ENCODE measurements around the gene PHACTR2.
"Not testable (repeated sequence)": the region's sequence is repeated elsewhere in the genome, so short reads cannot be mapped to it uniquely, and the experiment has no call there.

DNA sequence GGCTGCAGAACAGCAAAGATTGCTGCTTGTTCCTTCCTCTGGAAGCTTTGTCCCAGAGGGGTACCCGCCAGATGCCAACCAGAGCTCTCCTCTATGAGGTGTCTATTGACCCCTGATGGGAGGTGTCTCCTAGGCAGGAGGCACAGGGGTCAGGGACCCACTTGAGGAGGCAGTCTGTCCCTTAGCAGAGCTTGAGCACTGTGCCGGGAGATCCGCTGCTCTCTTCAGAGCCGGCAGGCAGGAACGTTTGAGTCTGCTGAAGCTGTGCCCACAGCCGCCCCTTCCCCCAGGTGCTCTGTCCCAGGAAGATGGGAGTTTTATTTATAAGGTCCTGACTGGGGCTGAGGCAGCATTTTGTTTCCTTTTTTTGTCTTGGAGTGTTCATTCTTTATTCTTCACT lies 179.0 kb downstream of the PHACTR2 start:
- TF ChIP-seq, protein P1, sequence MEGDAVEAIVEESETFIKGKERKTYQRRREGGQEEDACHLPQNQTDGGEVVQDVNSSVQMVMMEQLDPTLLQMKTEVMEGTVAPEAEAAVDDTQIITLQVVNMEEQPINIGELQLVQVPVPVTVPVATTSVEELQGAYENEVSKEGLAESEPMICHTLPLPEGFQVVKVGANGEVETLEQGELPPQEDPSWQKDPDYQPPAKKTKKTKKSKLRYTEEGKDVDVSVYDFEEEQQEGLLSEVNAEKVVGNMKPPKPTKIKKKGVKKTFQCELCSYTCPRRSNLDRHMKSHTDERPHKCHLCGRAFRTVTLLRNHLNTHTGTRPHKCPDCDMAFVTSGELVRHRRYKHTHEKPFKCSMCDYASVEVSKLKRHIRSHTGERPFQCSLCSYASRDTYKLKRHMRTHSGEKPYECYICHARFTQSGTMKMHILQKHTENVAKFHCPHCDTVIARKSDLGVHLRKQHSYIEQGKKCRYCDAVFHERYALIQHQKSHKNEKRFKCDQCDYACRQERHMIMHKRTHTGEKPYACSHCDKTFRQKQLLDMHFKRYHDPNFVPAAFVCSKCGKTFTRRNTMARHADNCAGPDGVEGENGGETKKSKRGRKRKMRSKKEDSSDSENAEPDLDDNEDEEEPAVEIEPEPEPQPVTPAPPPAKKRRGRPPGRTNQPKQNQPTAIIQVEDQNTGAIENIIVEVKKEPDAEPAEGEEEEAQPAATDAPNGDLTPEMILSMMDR (IDR thresholded peaks at IDR 0.05; ENCODE audit: low read length): not testable (repeated sequence)
- not testable (repeated sequence) for TF ChIP-seq EZH2 (optimal IDR thresholded peaks at IDR 0.05; ENCODE audit: low read depth, low read length); EZH2phosphoT487 (IDR thresholded peaks at IDR 0.05; ENCODE audit: low read length)

All from MM.1S (cell line).